ENCODE measurements around the gene F2RL2.

F2RL2 gene

DNA sequence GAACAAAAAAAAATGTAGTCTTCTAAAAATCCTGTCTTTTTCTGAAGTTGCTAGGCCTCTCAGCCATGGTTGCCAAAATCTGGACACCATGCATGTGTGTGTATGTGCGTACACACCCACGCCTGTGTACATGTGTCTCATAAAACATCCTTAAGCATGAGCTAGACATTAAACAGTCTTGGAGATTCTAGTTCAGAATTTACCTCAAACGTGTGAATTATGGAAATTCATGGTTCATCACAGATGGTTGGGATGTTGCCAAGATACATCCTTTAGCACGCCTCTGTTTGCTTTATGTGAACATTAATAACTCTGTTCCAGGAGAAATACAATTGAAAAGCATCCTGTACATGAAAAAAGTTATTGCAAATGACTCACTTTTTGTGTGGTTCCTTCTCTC is 53.0 kb downstream of the F2RL2 start:
- no peak overlapping the region for H3K4me3 ChIP-seq (ENCODE audit: low read depth, low read length)
- peak; percentile 59 for DNase-seq (ENCODE audit: low read depth)
- TF ChIP-seq, protein P1, sequence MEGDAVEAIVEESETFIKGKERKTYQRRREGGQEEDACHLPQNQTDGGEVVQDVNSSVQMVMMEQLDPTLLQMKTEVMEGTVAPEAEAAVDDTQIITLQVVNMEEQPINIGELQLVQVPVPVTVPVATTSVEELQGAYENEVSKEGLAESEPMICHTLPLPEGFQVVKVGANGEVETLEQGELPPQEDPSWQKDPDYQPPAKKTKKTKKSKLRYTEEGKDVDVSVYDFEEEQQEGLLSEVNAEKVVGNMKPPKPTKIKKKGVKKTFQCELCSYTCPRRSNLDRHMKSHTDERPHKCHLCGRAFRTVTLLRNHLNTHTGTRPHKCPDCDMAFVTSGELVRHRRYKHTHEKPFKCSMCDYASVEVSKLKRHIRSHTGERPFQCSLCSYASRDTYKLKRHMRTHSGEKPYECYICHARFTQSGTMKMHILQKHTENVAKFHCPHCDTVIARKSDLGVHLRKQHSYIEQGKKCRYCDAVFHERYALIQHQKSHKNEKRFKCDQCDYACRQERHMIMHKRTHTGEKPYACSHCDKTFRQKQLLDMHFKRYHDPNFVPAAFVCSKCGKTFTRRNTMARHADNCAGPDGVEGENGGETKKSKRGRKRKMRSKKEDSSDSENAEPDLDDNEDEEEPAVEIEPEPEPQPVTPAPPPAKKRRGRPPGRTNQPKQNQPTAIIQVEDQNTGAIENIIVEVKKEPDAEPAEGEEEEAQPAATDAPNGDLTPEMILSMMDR (IDR thresholded peaks at IDR 0.05; ENCODE audit: control insufficient read depth, extremely low read depth, insufficient read depth), result no peak
